DOHH2 (cell line): ENCODE data around the gene TRPM1.

ENCODE experiments used
- EZH2phosphoT487 ChIP-seq: fragments of 200-600 bp; sonication (generic); IDR thresholded peaks from 2 replicates; pipeline ENCODE4 v1.6.1; 2017; ENCODE audit warnings: borderline replicate concordance, mild to moderate bottlenecking, antibody characterized with exemption, low read length, moderate library complexity, mixed read lengths
- TF ChIP-seq, protein P1 (sequence below): fragments of 200-600 bp; sonication (generic); IDR thresholded peaks from one replicate; pipeline ENCODE4 v1.5.1; 2014; ENCODE audit warnings: antibody characterized with exemption, mild to moderate bottlenecking, low read depth, low read length; ENCODE audit not compliant: poor library complexity, severe bottlenecking

DNA sequence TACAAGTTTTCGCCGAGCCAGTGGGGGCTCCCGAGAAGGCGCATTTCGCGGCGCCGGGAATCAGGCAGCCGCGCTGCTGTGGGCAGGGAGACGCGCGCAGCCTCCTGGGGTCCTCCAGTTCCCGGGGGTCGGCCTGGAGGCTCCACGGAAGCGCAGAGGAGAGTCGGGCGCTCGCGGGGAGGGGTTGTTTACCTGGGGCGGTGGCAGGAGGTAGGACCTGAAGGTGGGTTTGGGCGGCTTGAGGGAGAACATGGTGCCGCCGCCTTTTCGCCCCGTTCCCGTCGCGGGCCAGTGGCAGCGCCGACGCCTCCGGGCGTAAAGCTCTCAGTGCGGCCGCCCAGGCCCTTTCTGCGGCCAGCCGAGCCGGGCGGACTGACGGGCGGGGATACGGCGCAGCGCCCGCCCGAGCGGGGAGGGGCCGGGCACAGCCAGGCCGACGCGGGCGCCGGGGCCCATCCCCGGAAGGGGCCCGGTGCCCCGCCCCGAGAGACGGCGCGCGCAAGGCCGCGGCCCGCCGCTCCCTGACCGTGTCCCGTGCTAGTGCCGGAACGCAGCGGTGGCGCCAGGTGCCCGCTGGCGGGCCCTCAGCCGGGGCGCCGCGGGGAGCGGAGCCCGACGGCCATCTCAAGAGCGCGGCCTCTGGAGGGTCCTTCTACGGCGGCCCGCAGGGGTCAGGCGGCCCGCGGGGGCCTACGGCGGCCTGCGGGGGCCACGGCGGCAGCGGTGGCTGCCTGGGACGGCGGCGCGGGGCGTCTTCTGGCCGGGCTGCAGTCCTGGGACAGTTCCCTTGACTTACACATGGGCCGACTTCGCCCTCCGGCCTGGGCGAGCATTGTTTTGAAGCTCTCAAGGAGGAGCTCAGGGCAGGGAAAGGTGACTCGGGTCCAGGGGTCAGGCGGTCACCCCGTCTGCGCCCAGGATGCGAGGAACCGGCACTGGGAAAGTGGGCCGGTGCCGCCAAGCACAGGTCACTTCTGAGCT, 110.0 kb downstream of the TRPM1 start, which contains the start of gene MTMR10:
- TF ChIP-seq, protein P1, sequence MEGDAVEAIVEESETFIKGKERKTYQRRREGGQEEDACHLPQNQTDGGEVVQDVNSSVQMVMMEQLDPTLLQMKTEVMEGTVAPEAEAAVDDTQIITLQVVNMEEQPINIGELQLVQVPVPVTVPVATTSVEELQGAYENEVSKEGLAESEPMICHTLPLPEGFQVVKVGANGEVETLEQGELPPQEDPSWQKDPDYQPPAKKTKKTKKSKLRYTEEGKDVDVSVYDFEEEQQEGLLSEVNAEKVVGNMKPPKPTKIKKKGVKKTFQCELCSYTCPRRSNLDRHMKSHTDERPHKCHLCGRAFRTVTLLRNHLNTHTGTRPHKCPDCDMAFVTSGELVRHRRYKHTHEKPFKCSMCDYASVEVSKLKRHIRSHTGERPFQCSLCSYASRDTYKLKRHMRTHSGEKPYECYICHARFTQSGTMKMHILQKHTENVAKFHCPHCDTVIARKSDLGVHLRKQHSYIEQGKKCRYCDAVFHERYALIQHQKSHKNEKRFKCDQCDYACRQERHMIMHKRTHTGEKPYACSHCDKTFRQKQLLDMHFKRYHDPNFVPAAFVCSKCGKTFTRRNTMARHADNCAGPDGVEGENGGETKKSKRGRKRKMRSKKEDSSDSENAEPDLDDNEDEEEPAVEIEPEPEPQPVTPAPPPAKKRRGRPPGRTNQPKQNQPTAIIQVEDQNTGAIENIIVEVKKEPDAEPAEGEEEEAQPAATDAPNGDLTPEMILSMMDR: no peak
- no peak for TF ChIP-seq EZH2phosphoT487
